MM.1S (cell line): ENCODE results near the gene GUCD1.

Experiments
- DNase-seq: peaks from one replicate; pipeline ENCODE4 v3.0.0-alpha.2; 2015
- H2AFZ ChIP-seq: fragments of 300-600 bp; sonication (generic); 2 replicates; pipeline ENCODE4 v1.6.0; 2016; ENCODE audit warnings: antibody characterized with exemption, low read length
- H3F3A ChIP-seq: fragments of 300-600 bp; sonication (generic); 2 replicates; pipeline ENCODE4 v1.6.1; 2016; ENCODE audit warnings: mild to moderate bottlenecking, antibody characterized with exemption, low read length, moderate library complexity, mixed read lengths; ENCODE audit not compliant: insufficient read depth
- H3K27ac ChIP-seq: fragments of 300-600 bp; sonication (generic); 2 replicates; pipeline ENCODE4 v1.5.1; 2016; ENCODE audit warnings: mild to moderate bottlenecking, low read length
- H3K27me3 ChIP-seq: fragments of 300-600 bp; sonication (generic); replicated peaks from 2 replicates; pipeline ENCODE4 v1.6.0; 2016; ENCODE audit warnings: low read length; ENCODE audit not compliant: insufficient read depth
- H3K36me3 ChIP-seq: fragments of 300-600 bp; sonication (generic); replicated peaks from 2 replicates; pipeline ENCODE4 v1.6.1; 2016; ENCODE audit warnings: mild to moderate bottlenecking, low read length, mixed read lengths; ENCODE audit not compliant: insufficient read depth
- H3K4me1 ChIP-seq: fragments of 300-600 bp; sonication (generic); 2 replicates; pipeline ENCODE4 v1.6.1; 2016; ENCODE audit warnings: low read length, mixed read lengths
- H3K4me2 ChIP-seq: fragments of 300-600 bp; sonication (generic); 2 replicates; pipeline ENCODE4 v1.6.0; 2016; ENCODE audit warnings: low read depth, low read length
- H3K4me3 ChIP-seq: fragments of 300-600 bp; sonication (generic); 2 replicates; pipeline ENCODE4 v1.5.1; 2016; ENCODE audit warnings: low read length, mixed read lengths
- H3K79me2 ChIP-seq: fragments of 300-600 bp; sonication (generic); 2 replicates; pipeline ENCODE4 v1.6.1; 2016; ENCODE audit warnings: mixed run types, low read length, mixed read lengths
- H3K9ac ChIP-seq: fragments of 300-600 bp; sonication (generic); 2 replicates; pipeline ENCODE4 v1.6.1; 2016; ENCODE audit warnings: low read length, mixed read lengths
- H3K9me2 ChIP-seq: fragments of 300-600 bp; sonication (generic); replicated peaks from 2 replicates; pipeline ENCODE4 v1.6.1; 2016; ENCODE audit warnings: mild to moderate bottlenecking, low read length, mixed read lengths; ENCODE audit not compliant: insufficient read depth
- H3K9me3 ChIP-seq: fragments of 300-600 bp; sonication (generic); replicated peaks from 2 replicates; pipeline ENCODE4 v1.6.1; 2016; ENCODE audit warnings: mild to moderate bottlenecking, low read length, mixed read lengths; ENCODE audit not compliant: insufficient read depth
- H4K20me1 ChIP-seq: fragments of 300-600 bp; sonication (generic); 2 replicates; pipeline ENCODE4 v1.6.1; 2016; ENCODE audit warnings: mild to moderate bottlenecking, low read length, moderate library complexity, mixed read lengths; ENCODE audit not compliant: insufficient read depth
- CTCF ChIP-seq: fragments of 300-600 bp; sonication (generic); IDR thresholded peaks from 2 replicates; pipeline ENCODE4 v1.5.1; 2016; ENCODE audit warnings: antibody characterized with exemption, low read length, mixed read lengths
- EZH2 ChIP-seq: fragments of 300-600 bp; sonication (generic); optimal IDR thresholded peaks from 2 replicates; pipeline ENCODE3; 2017; ENCODE audit warnings: low read depth, mild to moderate bottlenecking, antibody characterized with exemption, low read length, mixed read lengths
- EZH2phosphoT487 ChIP-seq: fragments of 300-600 bp; sonication (generic); IDR thresholded peaks from 2 replicates; pipeline ENCODE4 v1.6.1; 2018; ENCODE audit warnings: antibody characterized with exemption, low read length

Gene GUCD1

GRCh38 chr22:24517446-24517845 is 37.5 kb downstream of the GUCD1 start:
- H3K9me3 ChIP-seq = no peaks in the 10 kb centered on the region
- TF ChIP-seq EZH2phosphoT487 = no peak
- H3K4me3 ChIP-seq = no peak overlapping the region
- H3K9me2 ChIP-seq = no peaks in the 10 kb centered on the region
- no peak overlapping the region for H3K27ac ChIP-seq
- H3F3A ChIP-seq = no peaks in the 10 kb centered on the region
- no peaks in the 10 kb centered on the region for H3K27me3 ChIP-seq
- H3K36me3 ChIP-seq = no peaks in the 10 kb centered on the region
- H3K79me2 ChIP-seq = no peaks in the 10 kb centered on the region
- no peaks in the 10 kb centered on the region for H4K20me1 ChIP-seq
- H3K4me2 ChIP-seq = no peak overlapping the region
- no peak for DNase-seq
- no peak overlapping the region for H2AFZ ChIP-seq
- H3K9ac ChIP-seq = no peak overlapping the region
- H3K4me1 ChIP-seq = no peaks in the 10 kb centered on the region

GRCh38 chr22:24516301-24516737 is 38.6 kb downstream of the GUCD1 start:
- H3K4me1 ChIP-seq = no peaks in the 10 kb centered on the region
- H3K36me3 ChIP-seq = no peaks in the 10 kb centered on the region
- no peak for TF ChIP-seq EZH2
- TF ChIP-seq EZH2phosphoT487 = no peak
- TF ChIP-seq CTCF = no peak
- no peak overlapping the region for H3K27ac ChIP-seq
- no peaks in the 10 kb centered on the region for H3K9me3 ChIP-seq
- H3F3A ChIP-seq = no peaks in the 10 kb centered on the region
- no peak overlapping the region for H2AFZ ChIP-seq
- no peak overlapping the region for H3K4me2 ChIP-seq
- H3K79me2 ChIP-seq = no peaks in the 10 kb centered on the region
- no peaks in the 10 kb centered on the region for H4K20me1 ChIP-seq
- no peaks in the 10 kb centered on the region for H3K9me2 ChIP-seq
- H3K9ac ChIP-seq = no peak overlapping the region
- DNase-seq = no peak
- H3K27me3 ChIP-seq = no peaks in the 10 kb centered on the region
- H3K4me3 ChIP-seq = no peak overlapping the region

DNA sequence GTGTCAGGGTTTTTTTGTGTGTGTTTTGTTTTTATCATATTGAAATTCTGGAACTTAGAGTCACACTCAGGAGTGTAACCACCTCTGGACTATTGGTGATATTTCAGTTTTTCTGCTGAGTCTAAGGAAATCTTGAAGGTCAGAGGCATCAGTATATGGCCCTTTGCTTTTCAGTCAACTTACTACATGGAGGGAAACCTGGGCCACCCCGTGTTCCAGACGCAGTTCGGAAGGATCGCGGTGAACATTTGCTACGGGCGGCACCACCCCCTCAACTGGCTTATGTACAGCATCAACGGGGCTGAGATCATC is 40.0 kb downstream of the GUCD1 start:
- Histone ChIP-seq H3K4me1 (peaks cover 5% of the 10 kb centered on the region; the same call in 1 of the 2 replicates), H3K27me3 (no peaks in the 10 kb centered on the region), H3K4me3 (no peak overlapping the region), H3K4me2 (no peak overlapping the region), H4K20me1 (no peaks in the 10 kb centered on the region), H3K36me3 (no peaks in the 10 kb centered on the region), H3K79me2 (no peaks in the 10 kb centered on the region), H3K9me3 (no peaks in the 10 kb centered on the region), H2AFZ (no peak overlapping the region), H3K9me2 (no peaks in the 10 kb centered on the region), H3K9ac (no peak overlapping the region), H3K27ac (no peak overlapping the region), H3F3A (no peaks in the 10 kb centered on the region; the same call in 1 of the 2 replicates)
- DNase-seq = no peak
- TF ChIP-seq EZH2phosphoT487 = no peak
- TF ChIP-seq CTCF = no peak
- TF ChIP-seq EZH2 = no peak

- peaks cover 5% of the 10 kb centered on the region; the same call in 1 of the 2 replicates for H3K4me1 ChIP-seq
Measured at GRCh38 chr22:24514241-24515026, 40.5 kb downstream of the GUCD1 start.

More at GRCh38 chr22:24514241-24515026, 40.5 kb downstream of the GUCD1 start:
- Histone ChIP-seq H3F3A (no peaks in the 10 kb centered on the region; the same call in 1 of the 2 replicates), H4K20me1 (no peaks in the 10 kb centered on the region), H3K79me2 (no peaks in the 10 kb centered on the region), H3K27me3 (no peaks in the 10 kb centered on the region), H3K9me3 (no peaks in the 10 kb centered on the region), H3K27ac (no peak overlapping the region), H3K4me2 (no peak overlapping the region), H2AFZ (no peak overlapping the region), H3K4me3 (no peak overlapping the region), H3K36me3 (no peaks in the 10 kb centered on the region), H3K9me2 (no peaks in the 10 kb centered on the region), H3K9ac (no peak overlapping the region)
- no peak for DNase-seq
- no peak for TF ChIP-seq EZH2phosphoT487
- no peak for TF ChIP-seq CTCF
- no peak for TF ChIP-seq EZH2
